Osteoblast (primary cell): ENCODE measurements around the gene TCF7L1. TPM values are rescaled to one million over a fixed set of nuclear protein-coding genes. Genes with fewer than 3 reads are reported as not detected.

Experiments
- DNase-seq: peaks from one replicate; pipeline ENCODE4 v3.0.0; 2011; ENCODE audit warnings: low spot score, mixed read lengths; ENCODE audit not compliant: insufficient read length; ENCODE audit errors: missing footprints
- H2AFZ ChIP-seq: 2 replicates; pipeline ENCODE4 v1.6.0; 2011; ENCODE audit warnings: mild to moderate bottlenecking, low read length
- H3K27ac ChIP-seq: 2 replicates; pipeline ENCODE4 v1.5.1; 2011; ENCODE audit warnings: mild to moderate bottlenecking, low read depth, low read length, moderate library complexity
- H3K27me3 ChIP-seq: 2 replicates; pipeline ENCODE4 v1.6.0; 2012; ENCODE audit warnings: mild to moderate bottlenecking, control low read depth, inconsistent platforms, low read length, moderate library complexity; ENCODE audit not compliant: insufficient read depth
- H3K36me3 ChIP-seq: 2 replicates; pipeline ENCODE4 v1.5.1; 2011; ENCODE audit warnings: mild to moderate bottlenecking, low read length, control low read depth, moderate library complexity; ENCODE audit not compliant: insufficient read depth
- H3K4me1 ChIP-seq: 2 replicates; pipeline ENCODE4 v1.5.1; 2011; ENCODE audit warnings: mild to moderate bottlenecking, low read length, control low read depth, moderate library complexity; ENCODE audit not compliant: insufficient read depth
- H3K4me2 ChIP-seq: 2 replicates; pipeline ENCODE4 v1.6.0; 2011; ENCODE audit warnings: mild to moderate bottlenecking, low read length; ENCODE audit not compliant: insufficient read depth
- H3K4me3 ChIP-seq: fragments of 200-600 bp; sonication (generic); 3 replicates; pipeline ENCODE4 v1.5.1; 2012; ENCODE audit warnings: mild to moderate bottlenecking, low read length, inconsistent platforms; ENCODE audit not compliant: insufficient read depth
- H3K79me2 ChIP-seq: 2 replicates; pipeline ENCODE4 v1.6.0; 2012; ENCODE audit warnings: mild to moderate bottlenecking, low read length, control low read depth, inconsistent platforms; ENCODE audit not compliant: insufficient read depth
- H3K9me3 ChIP-seq: 2 replicates; pipeline ENCODE4 v1.5.1; 2011; ENCODE audit warnings: low read depth, low read length, control low read depth
- H4K20me1 ChIP-seq: 2 replicates; pipeline ENCODE4 v1.6.0; 2012; ENCODE audit warnings: mild to moderate bottlenecking, low read length, control low read depth; ENCODE audit not compliant: insufficient read depth
- total RNA-seq: library from RNA; depleted of rRNA; stranded (reverse); fragments of >200 nt; gene quantifications from 2 replicates; pipeline ENCODE4 v1.2.3, GENCODE V29; 2012
- TF ChIP-seq, protein P1 (sequence below): IDR thresholded peaks from 2 replicates; pipeline ENCODE4 v1.5.1; 2011; ENCODE audit warnings: mild to moderate bottlenecking, low read depth, low read length, moderate library complexity; ENCODE audit errors: extremely low read depth

The TCF7L1 gene
- total RNA-seq, 1 donor = 2.5 TPM

DNA sequence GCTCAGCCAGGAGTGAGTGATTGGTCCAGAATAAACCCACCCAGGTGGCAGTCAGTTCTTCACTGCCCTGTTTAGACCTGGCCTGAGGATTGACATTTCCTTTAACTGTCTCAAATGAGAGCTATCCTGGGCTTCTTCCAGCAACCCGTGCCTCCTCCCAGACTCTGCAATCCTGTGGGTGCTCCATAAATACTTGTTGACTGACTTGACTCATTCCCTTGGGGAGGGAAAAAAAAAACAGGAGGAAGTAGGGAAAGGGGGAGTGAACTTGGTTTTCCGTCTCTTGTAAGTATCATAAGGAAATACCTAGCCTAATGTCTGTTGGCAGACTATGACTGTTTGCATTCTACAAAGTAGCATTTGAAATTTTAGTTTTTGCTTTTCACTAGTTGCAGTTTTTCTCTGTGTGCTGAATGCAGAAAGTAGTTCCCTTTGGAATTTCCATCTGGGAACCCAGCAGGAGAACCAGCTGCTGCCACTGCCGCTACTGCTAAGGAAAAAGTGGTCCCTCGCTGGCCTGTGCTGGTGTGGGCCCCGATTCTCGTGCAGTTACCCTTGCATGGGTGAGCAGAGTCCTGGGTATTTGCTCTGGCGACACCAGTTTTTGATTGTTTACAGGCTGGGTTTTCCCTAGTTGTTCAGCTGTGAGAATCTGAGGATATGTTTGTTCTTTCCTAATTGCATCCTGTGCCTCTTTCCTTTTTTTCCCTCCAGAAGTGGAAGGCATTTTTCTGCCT lies 115.7 kb downstream of the TCF7L1 start:
- no peak overlapping the region for H2AFZ ChIP-seq
- no peaks in the 10 kb centered on the region for H3K36me3 ChIP-seq
- DNase-seq = peak; percentile 92
- H4K20me1 ChIP-seq = peaks cover 9% of the 10 kb centered on the region
- H3K4me3 ChIP-seq = peak overlapping the region; percentile 33
- H3K4me1 ChIP-seq = peaks cover 34% of the 10 kb centered on the region
- H3K79me2 ChIP-seq = peaks cover 42% of the 10 kb centered on the region
- TF ChIP-seq, protein P1, sequence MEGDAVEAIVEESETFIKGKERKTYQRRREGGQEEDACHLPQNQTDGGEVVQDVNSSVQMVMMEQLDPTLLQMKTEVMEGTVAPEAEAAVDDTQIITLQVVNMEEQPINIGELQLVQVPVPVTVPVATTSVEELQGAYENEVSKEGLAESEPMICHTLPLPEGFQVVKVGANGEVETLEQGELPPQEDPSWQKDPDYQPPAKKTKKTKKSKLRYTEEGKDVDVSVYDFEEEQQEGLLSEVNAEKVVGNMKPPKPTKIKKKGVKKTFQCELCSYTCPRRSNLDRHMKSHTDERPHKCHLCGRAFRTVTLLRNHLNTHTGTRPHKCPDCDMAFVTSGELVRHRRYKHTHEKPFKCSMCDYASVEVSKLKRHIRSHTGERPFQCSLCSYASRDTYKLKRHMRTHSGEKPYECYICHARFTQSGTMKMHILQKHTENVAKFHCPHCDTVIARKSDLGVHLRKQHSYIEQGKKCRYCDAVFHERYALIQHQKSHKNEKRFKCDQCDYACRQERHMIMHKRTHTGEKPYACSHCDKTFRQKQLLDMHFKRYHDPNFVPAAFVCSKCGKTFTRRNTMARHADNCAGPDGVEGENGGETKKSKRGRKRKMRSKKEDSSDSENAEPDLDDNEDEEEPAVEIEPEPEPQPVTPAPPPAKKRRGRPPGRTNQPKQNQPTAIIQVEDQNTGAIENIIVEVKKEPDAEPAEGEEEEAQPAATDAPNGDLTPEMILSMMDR = no peak
- peak overlapping the region; percentile 63 for H3K27ac ChIP-seq
- H3K4me2 ChIP-seq = peak overlapping the region; percentile 71
- no peaks in the 10 kb centered on the region for H3K9me3 ChIP-seq
- no peaks in the 10 kb centered on the region for H3K27me3 ChIP-seq

DNA sequence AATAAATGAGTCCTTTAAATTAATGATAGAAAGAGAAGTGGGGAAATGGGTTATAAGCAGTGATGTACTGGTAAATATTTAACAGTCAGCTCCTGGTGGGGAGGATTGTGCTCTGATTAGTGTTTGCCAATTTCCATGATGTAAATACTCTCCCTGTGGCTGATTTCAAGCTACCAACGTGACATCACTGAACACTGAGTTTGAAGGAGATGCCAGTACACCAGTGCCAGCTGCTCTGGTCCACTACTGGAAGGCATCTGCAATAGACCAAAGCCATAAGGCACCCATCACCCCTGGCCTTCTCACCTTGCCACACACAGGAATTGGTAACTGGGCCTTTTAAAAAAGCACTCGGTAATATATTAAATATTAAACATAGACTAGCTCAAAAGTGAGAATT lies 116.9 kb downstream of the TCF7L1 start:
- H3K4me1 ChIP-seq = peaks cover 34% of the 10 kb centered on the region
- H4K20me1 ChIP-seq = peaks cover 2% of the 10 kb centered on the region
- H3K4me2 ChIP-seq = peak overlapping the region; percentile 71
- no peak overlapping the region for H2AFZ ChIP-seq
- H3K9me3 ChIP-seq = no peaks in the 10 kb centered on the region
- no peak overlapping the region for H3K27ac ChIP-seq
- H3K36me3 ChIP-seq = no peaks in the 10 kb centered on the region
- peak; percentile 58 for DNase-seq
- H3K4me3 ChIP-seq = no peak overlapping the region
- TF ChIP-seq, protein P1 = no peak
- H3K79me2 ChIP-seq = peaks cover 38% of the 10 kb centered on the region
- H3K27me3 ChIP-seq = no peaks in the 10 kb centered on the region

DNA sequence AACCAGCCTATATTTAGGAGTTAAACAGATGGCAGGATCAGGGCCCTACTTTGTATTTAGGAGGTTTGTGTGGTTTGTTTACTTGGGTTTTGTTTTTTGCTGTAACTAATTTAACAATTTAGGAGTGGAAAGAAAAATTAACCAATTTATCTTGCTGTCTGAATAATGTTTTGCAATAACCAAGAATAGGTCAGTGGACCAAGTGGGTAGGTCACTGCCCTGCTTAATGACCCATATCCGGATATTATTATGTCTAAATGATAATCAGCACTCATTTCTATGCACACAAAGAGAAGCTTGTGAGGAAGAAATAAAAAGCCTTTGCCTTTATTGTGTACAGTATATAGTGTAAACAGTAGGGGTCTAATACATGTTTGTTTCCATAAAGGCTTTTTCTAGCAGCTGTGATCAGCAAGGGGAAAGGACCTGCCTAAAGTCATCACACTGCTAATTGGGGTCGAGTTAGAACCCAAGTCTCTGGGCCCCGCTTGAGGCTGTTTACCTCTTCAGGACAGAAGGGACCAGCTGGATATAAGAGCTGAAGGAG lies 118.0 kb downstream of the TCF7L1 start:
- Histone ChIP-seq H4K20me1 (no peaks in the 10 kb centered on the region), H3K4me1 (peaks cover 40% of the 10 kb centered on the region), H3K79me2 (peaks cover 38% of the 10 kb centered on the region), H3K4me2 (no peak overlapping the region), H2AFZ (no peak overlapping the region), H3K27me3 (no peaks in the 10 kb centered on the region), H3K36me3 (no peaks in the 10 kb centered on the region), H3K9me3 (no peaks in the 10 kb centered on the region), H3K4me3 (no peak overlapping the region), H3K27ac (no peak overlapping the region)
- DNase-seq = no peak
- TF ChIP-seq, protein P1 = no peak

DNA sequence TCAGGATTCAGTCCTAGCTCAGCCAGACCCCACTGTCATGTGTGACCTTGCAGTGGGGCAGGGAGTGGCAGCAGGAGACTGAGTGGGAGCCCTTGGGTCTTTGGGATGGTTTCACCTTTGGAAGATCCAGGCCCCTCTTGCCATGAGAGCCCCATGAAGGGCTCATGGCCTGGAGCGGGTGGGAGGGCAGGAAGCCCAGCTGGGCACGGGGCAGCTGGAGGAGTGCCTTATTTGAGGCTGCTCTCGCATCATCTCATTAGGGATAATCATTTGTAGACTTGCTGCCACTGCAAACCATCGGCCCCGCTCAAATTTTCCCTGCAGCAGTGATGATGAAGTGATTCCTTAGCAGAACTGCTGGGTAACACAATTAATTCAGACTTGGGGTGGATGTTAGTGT lies 120.7 kb downstream of the TCF7L1 start:
- TF ChIP-seq, protein P1 = no peak
- peaks cover 49% of the 10 kb centered on the region for H3K79me2 ChIP-seq
- no peak overlapping the region for H3K27ac ChIP-seq
- H3K27me3 ChIP-seq = no peaks in the 10 kb centered on the region
- no peaks in the 10 kb centered on the region for H3K9me3 ChIP-seq
- no peak for DNase-seq
- H3K36me3 ChIP-seq = no peaks in the 10 kb centered on the region
- H3K4me1 ChIP-seq = peaks cover 48% of the 10 kb centered on the region
- H4K20me1 ChIP-seq = no peaks in the 10 kb centered on the region
- no peak overlapping the region for H2AFZ ChIP-seq
- H3K4me3 ChIP-seq = no peak overlapping the region
- no peak overlapping the region for H3K4me2 ChIP-seq
